ENCODE measurements around the gene MAPK8IP1. TPM values are rescaled to one million over a fixed set of nuclear protein-coding genes. Genes with fewer than 3 reads are reported as not detected.

MAPK8IP1 gene
- total and polyA plus RNA-seq, 2 experiments from 2014 or later = 5.9 to 39.4 TPM

GRCh38 chr11:45870706-45871105 is 14.7 kb upstream of the MAPK8IP1 start:
- H3K27ac ChIP-seq (ENCODE audit: low read depth) = no peak overlapping the region
- no peak overlapping the region for H2AFZ ChIP-seq
- H3K4me1 ChIP-seq (ENCODE audit: insufficient read depth) = peaks cover 8% of the 10 kb centered on the region
- H3K9me3 Mint-ChIP-seq = no peaks in the 10 kb centered on the region
- no peaks in the 10 kb centered on the region for H3K27me3 ChIP-seq (ENCODE audit: insufficient read depth)
- H3K4me1 Mint-ChIP-seq = peaks cover 14% of the 10 kb centered on the region
- ATAC-seq (no peak), DNase-seq (ENCODE audit: low spot score) (no peak)
- peaks cover 1% of the 10 kb centered on the region for H3K27me3 Mint-ChIP-seq (ENCODE audit: insufficient read depth, low read depth, poor library complexity)
- no peaks in the 10 kb centered on the region for H4K20me1 ChIP-seq (replicated peaks; ENCODE audit: insufficient read depth)
- H3K79me2 ChIP-seq (replicated peaks; ENCODE audit: insufficient read depth) = no peaks in the 10 kb centered on the region
- peaks cover 4% of the 10 kb centered on the region; the same call in 1 of the 2 replicates for H3F3A ChIP-seq (replicated peaks; ENCODE audit: low read depth)
- no peak overlapping the region for H3K27ac Mint-ChIP-seq
- peaks cover 11% of the 10 kb centered on the region; the same call in 2 of the 3 replicates for H3K36me3 Mint-ChIP-seq (ENCODE audit: low read depth)
- H3K36me3 ChIP-seq (ENCODE audit: insufficient read depth) = no peaks in the 10 kb centered on the region; the same call in 1 of the 2 replicates
- H3K4me3 ChIP-seq = no peak overlapping the region
- H3K9me2 ChIP-seq (ENCODE audit: insufficient read depth) = no peaks in the 10 kb centered on the region
- H3K4me3 Mint-ChIP-seq = no peak overlapping the region
- no peak overlapping the region for H3K4me2 ChIP-seq
- TF ChIP-seq ETS1 (IDR thresholded peaks at IDR 0.05) (no peak), ZNF114 (CRISPR knock-in tag; IDR thresholded peaks at IDR 0.05) (no peak), REST (IDR thresholded peaks at IDR 0.05; ENCODE audit: unreplicated experiment) (no peak), ZNF331 (CRISPR knock-in tag; IDR thresholded peaks at IDR 0.05; ENCODE audit: low read depth) (no peak), CTCF (conservative IDR thresholded peaks at IDR 0.05; ENCODE audit: low read depth in 2 of 2) (no peak), NANOG (IDR thresholded peaks at IDR 0.05; ENCODE audit: borderline replicate concordance) (no peak), JUNB (IDR thresholded peaks at IDR 0.05; ENCODE audit: unreplicated experiment) (no peak), STAT1 (IDR thresholded peaks at IDR 0.05; ENCODE audit: unreplicated experiment) (no peak), CREB1 (CRISPR knock-in tag; IDR thresholded peaks at IDR 0.05; ENCODE audit: low read depth) (no peak), POLR2AphosphoS5 (IDR thresholded peaks at IDR 0.05; ENCODE audit: low read depth) (no peak), EZH2 (IDR thresholded peaks at IDR 0.05; ENCODE audit: low read depth, unreplicated experiment) (no peak), ZNF462 (CRISPR knock-in tag; IDR thresholded peaks at IDR 0.05) (no peak), EZH2phosphoT487 (IDR thresholded peaks at IDR 0.05; ENCODE audit: unreplicated experiment) (no peak)
